BJ (cell line): ENCODE measurements around the gene CAST. TPM values are rescaled to one million over a fixed set of nuclear protein-coding genes. Genes with fewer than 3 reads are reported as not detected.

ENCODE experiments used
- CTCF ChIA-PET: fragments of 350-600 bp; formaldehyde crosslinking; extraction: SDS; loops from one replicate; lab custom pipeline; 2021; ENCODE audit warnings: antibody characterized with exemption, inconsistent platforms; lab: Yijun Ruan, JAX
- POLR2A ChIA-PET: fragments of 300-600 bp; sonication (Branson Sonifier 250); formaldehyde crosslinking; extraction: SDS; loops from one replicate; lab custom pipeline; 2021; ENCODE audit warnings: antibody characterized with exemption; lab: Charles Lee
- DNase-seq: peaks from one replicate; pipeline ENCODE4 v3.0.0-alpha.2; 2011; ENCODE audit warnings: low read depth
- H3K27me3 ChIP-seq: 2 replicates; pipeline ENCODE4 v1.6.0; 2011; ENCODE audit warnings: low read length; ENCODE audit not compliant: control insufficient read depth, insufficient read depth
- H3K36me3 ChIP-seq: 2 replicates; pipeline ENCODE4 v1.5.1; 2011; ENCODE audit warnings: low read length; ENCODE audit not compliant: control insufficient read depth, insufficient read depth
- H3K4me3 ChIP-seq: 2 replicates; pipeline ENCODE4 v1.5.1; 2011; ENCODE audit warnings: low read depth, mild to moderate bottlenecking, control low read depth, low read length
- polyA plus RNA-seq: library from polyadenylated mRNA; depleted of rRNA; stranded (reverse); fragments of >200 nt; gene quantifications from 2 replicates; pipeline ENCODE4 v1.2.3, GENCODE V29; 2011
- TF ChIP-seq, protein P1 (sequence below): IDR thresholded peaks from 2 replicates; pipeline ENCODE4 v1.5.1; 2011; ENCODE audit warnings: low read depth, mild to moderate bottlenecking, control low read depth, inconsistent platforms, low read length, moderate library complexity; ENCODE audit not compliant: insufficient read depth

CAST gene
- polyA plus RNA-seq, 1 experiment = 112 TPM

DNA sequence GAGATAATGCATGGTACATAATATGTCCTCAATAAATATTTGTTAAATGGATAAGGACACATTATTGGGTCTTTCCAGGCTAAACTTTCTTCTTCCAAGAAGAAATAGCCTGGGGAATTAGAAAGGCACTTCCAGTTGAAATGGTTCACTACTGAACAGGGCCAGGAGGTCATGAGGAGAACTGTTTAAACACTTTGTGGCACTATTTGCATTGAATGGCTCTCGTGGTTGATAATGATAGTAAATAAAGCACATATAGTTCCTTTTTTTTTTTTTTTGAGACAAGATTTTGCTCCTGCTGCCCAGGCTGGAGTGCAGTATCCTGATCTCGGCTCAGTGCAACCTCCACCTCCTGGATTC, 19.9 kb upstream of the CAST start:
- DNase-seq = no peak
- TF ChIP-seq, protein P1, sequence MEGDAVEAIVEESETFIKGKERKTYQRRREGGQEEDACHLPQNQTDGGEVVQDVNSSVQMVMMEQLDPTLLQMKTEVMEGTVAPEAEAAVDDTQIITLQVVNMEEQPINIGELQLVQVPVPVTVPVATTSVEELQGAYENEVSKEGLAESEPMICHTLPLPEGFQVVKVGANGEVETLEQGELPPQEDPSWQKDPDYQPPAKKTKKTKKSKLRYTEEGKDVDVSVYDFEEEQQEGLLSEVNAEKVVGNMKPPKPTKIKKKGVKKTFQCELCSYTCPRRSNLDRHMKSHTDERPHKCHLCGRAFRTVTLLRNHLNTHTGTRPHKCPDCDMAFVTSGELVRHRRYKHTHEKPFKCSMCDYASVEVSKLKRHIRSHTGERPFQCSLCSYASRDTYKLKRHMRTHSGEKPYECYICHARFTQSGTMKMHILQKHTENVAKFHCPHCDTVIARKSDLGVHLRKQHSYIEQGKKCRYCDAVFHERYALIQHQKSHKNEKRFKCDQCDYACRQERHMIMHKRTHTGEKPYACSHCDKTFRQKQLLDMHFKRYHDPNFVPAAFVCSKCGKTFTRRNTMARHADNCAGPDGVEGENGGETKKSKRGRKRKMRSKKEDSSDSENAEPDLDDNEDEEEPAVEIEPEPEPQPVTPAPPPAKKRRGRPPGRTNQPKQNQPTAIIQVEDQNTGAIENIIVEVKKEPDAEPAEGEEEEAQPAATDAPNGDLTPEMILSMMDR = no peak
- CTCF ChIA-PET = interaction anchor here (1.0 kb wide), 1 partner anchor 9 kb away, joined by 3 read pairs; no protein-coding TSS in a partner anchor
- POLR2A ChIA-PET = no interaction called here
- Histone ChIP-seq H3K27me3 (no peaks in the 10 kb centered on the region; the same call in 1 of the 2 replicates), H3K36me3 (no peaks in the 10 kb centered on the region), H3K4me3 (no peak overlapping the region)

DNA sequence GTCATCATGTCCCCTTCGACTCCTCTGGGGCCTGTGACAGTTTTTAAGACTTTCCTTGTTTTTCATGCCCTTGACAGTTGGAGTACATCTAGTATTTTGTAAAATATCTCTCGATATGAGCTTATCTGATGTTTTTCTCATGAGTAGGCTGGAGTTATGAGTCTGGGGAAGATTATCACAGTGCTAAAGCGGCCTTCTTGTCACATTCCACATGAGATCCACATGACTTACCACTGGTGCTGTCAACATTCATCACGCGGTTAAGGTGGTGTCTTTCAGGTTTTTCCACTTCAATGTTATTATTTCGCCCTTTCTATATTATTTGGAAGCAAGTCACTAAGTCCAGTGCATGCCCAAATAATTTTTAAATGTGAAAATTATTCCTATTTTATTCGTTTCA, 17.1 kb upstream of the CAST start:
- Histone ChIP-seq H3K27me3 (no peaks in the 10 kb centered on the region; the same call in 1 of the 2 replicates), H3K36me3 (no peaks in the 10 kb centered on the region), H3K4me3 (no peak overlapping the region)
- no peak for DNase-seq
- ChIA-PET CTCF (no interaction called here), POLR2A (no interaction called here)
- TF ChIP-seq, protein P1 = no peak

DNA sequence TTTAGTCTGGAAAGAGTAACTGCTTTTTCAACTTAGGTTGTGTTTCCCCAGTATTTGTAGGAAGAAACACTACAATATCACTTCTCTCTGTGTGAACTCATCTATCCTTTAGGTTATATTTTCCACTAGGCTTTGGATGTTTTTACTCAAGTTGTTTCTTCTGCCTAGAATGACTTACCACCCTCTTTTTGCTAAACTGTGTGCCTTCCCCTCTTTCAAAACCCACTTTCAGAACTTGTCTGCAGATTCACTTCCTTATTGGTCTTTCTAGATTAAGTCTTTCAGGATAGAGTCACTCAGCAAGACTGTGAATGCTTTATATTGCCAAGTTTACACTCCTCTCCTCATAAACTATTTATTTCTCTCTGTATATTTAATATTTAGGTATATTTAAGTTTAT, 14.2 kb upstream of the CAST start:
- Histone ChIP-seq H3K36me3 (no peaks in the 10 kb centered on the region), H3K4me3 (no peak overlapping the region), H3K27me3 (no peaks in the 10 kb centered on the region; the same call in 1 of the 2 replicates)
- CTCF ChIA-PET = no interaction called here
- DNase-seq = no peak
- POLR2A ChIA-PET = no interaction called here
- TF ChIP-seq, protein P1 = no peak

DNA sequence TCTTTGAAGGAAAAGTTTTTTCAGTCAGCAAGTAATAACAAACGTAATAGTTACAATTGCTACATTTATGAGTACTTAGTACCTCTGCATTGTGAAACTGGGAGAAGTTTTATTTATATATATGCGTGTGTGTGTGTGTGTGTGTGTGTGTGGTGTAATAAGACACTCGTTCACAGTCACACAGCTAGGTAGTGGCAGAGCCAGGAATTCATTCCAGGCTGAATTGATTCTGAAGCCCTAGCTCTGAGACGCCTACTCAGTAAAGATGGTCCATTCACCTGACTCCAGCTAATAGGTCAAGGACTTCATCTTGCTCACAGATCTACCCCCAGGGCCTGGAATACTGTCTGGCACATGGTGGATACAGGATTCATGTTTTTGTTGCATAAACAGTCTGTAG, 13.6 kb upstream of the CAST start:
- no peaks in the 10 kb centered on the region for H3K36me3 ChIP-seq
- CTCF ChIA-PET = no interaction called here
- no peaks in the 10 kb centered on the region; the same call in 1 of the 2 replicates for H3K27me3 ChIP-seq
- no peak for DNase-seq
- POLR2A ChIA-PET = no interaction called here
- no peak overlapping the region for H3K4me3 ChIP-seq
- TF ChIP-seq, protein P1 = no peak

DNA sequence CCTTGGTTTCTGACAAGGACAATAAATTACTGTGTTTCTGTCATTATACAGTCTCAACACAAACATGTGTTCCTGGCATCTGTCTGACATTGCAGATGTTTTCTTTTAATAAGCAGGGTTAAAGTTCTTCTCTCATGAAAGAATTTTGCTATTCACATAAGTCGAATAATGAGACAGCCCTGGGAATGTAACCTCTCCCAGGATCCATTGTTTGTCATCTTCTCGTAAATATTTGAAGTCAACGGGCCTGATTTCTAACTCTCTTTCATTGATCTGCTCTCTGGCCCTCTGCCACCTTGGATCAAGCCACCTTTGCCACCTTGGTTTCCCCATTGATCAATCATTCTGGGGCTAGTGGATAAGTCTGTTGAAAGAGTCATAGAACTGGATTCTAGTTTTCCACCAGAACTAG, 12.9 kb upstream of the CAST start:
- POLR2A ChIA-PET = no interaction called here

More for the DNA sequence above, 12.9 kb upstream of the CAST start:
- no peak for DNase-seq
- Histone ChIP-seq H3K4me3 (no peak overlapping the region), H3K27me3 (no peaks in the 10 kb centered on the region; the same call in 1 of the 2 replicates), H3K36me3 (no peaks in the 10 kb centered on the region)
- CTCF ChIA-PET = no interaction called here
- TF ChIP-seq, protein P1 = no peak
